NB4 (cell line): Measurements from ENCODE around the gene INSR.
"Not testable (repeated sequence)": the region's sequence is repeated elsewhere in the genome, so short reads cannot be mapped to it uniquely, and the experiment has no call there.

Source experiments
- DNase-seq: peaks from one replicate; pipeline ENCODE4 v3.0.0; 2010; ENCODE audit warnings: low read depth
- H3K4me3 ChIP-seq: one replicate; pipeline ENCODE4 v1.5.1; 2011; ENCODE audit warnings: mild to moderate bottlenecking, low read depth, low read length, moderate library complexity
- MYC ChIP-seq: IDR thresholded peaks from 2 replicates; pipeline ENCODE4 v1.6.1; 2011; ENCODE audit warnings: low read depth, low read length
- POLR2A ChIP-seq: IDR thresholded peaks from 2 replicates; pipeline ENCODE4 v1.6.1; 2011; ENCODE audit warnings: mild to moderate bottlenecking; ENCODE audit not compliant: insufficient read length; ENCODE audit errors: extremely low read depth
- TF ChIP-seq, protein P1 (sequence below): IDR thresholded peaks from one replicate; pipeline ENCODE4 v1.5.1; 2012; ENCODE audit warnings: low read depth, low read length
- TF ChIP-seq, protein P2 (sequence below): IDR thresholded peaks from 2 replicates; pipeline ENCODE4 v1.6.1; 2011; ENCODE audit warnings: low read depth, low read length

INSR gene

DNA sequence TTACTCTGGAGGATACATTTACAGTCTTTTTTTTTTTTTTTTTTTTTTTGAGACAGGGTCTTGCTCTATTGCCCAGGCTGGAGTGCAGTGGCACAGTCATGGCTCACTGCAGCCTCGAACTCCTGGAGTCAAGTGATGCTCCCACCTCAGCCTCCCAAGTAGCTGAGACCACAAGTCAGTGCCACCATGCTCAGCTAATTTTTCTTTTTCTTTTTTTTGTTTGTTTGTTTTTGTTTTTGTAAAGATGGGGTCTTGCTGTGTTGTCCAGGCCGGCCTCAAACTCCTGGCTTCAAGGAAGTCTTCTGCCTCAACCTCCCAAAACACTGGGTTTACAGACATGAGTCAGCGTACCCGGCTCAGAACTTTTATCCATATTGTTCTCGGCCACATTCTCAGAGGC lies 64.5 kb downstream of the INSR start:
- TF ChIP-seq POLR2A (no peak), MYC (no peak)
- TF ChIP-seq, protein P1, sequence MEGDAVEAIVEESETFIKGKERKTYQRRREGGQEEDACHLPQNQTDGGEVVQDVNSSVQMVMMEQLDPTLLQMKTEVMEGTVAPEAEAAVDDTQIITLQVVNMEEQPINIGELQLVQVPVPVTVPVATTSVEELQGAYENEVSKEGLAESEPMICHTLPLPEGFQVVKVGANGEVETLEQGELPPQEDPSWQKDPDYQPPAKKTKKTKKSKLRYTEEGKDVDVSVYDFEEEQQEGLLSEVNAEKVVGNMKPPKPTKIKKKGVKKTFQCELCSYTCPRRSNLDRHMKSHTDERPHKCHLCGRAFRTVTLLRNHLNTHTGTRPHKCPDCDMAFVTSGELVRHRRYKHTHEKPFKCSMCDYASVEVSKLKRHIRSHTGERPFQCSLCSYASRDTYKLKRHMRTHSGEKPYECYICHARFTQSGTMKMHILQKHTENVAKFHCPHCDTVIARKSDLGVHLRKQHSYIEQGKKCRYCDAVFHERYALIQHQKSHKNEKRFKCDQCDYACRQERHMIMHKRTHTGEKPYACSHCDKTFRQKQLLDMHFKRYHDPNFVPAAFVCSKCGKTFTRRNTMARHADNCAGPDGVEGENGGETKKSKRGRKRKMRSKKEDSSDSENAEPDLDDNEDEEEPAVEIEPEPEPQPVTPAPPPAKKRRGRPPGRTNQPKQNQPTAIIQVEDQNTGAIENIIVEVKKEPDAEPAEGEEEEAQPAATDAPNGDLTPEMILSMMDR = no peak
- TF ChIP-seq, protein P2, sequence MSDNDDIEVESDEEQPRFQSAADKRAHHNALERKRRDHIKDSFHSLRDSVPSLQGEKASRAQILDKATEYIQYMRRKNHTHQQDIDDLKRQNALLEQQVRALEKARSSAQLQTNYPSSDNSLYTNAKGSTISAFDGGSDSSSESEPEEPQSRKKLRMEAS = no peak
- H3K4me3 ChIP-seq = no peak overlapping the region
- no peak for DNase-seq

DNA sequence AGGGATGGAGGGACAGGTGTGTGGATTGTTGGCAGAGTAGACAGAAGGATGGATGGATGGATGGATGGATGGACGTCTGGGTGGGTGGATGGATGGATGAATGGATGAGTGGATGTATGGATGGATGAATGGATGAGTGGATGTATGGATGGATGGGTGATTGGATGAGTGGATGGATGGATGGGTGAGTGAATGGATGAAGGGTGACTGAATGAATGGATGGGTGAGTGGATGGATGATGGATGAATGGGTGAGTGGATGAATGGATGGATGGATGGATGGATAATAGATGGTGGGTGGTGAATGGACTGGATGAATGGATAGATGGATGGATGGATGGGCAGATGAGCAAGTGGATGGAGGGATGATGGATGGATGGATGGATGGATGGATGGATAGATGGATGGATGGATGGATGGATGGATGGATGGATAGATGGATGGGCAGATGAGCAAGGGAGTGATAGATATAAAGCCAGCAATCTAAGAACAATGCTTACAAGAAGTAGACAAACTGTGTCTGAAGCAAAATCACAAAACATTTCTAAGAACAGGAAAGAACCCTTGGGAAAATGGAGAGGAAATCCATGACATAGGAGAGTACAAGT lies 65.2 kb downstream of the INSR start:
- DNase-seq = no peak
- TF ChIP-seq MYC = no peak
- TF ChIP-seq POLR2A = no peak
- TF ChIP-seq, protein P2 = no peak
- TF ChIP-seq, protein P1 = no peak

DNA sequence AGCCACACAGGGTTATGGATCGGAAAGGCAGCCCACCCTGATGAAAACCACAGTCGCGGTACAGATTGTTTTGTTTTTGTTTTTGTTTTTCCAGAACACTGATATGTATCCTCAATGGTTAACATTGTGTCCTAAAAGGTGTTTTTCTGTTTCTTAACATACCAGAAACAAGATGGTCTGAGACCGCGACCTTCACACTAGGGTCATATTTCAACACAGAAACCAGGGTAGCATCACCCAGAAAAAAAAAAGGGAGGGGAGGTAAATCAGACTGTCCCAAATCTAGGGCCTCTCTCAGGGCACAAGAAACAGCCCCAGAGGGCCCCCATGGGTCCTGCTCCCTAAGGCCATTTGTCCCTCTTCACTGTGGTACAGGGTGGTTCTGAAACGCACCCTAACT lies 66.5 kb downstream of the INSR start:
- TF ChIP-seq MYC (no peak), POLR2A (no peak)
- TF ChIP-seq, protein P1 = no peak
- TF ChIP-seq, protein P2 = no peak
- no peak for DNase-seq
- H3K4me3 ChIP-seq = no peak overlapping the region

More for the DNA sequence above, 65.2 kb downstream of the INSR start:
- H3K4me3 ChIP-seq = no peak overlapping the region

DNA sequence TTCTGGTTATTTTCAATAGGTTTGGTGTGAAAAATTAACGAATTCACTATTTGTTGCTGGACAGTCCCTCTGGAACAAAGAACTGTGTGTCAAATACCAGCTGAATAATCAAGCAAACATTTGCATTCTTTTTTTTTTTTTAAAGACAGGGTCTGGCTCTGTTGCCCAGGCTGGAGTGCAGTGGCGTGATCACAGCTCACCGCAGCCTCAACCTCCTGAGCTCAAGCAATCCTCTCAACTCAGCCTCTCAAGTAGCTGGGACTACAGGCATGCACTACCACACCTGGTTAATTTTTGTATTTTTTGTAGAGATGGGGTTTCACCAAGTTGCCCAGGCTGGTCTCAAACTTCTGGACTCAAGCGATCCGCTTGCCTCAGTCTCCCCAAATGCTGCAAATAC lies 67.1 kb downstream of the INSR start:
- DNase-seq, H3K4me3 ChIP-seq: not testable (repeated sequence)

DNA sequence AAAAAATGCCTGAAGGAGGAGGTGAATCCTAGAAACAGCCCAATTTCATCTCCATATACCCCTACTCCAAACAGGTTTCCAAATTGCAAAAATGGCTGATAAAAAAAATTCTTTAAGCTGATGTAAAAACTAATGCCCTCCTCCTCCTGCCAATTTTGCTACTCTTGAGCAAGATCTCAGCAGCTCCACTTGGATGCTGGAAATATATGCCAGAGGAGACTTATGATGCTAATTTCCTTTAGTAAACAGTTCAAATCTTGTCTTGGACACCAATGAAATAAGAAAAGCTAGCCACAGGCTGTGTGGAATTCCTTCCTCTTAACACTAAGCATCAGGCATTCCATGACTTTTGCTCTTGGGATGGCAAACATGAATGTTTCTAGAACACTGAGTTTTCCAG lies 67.5 kb downstream of the INSR start:
- H3K4me3 ChIP-seq = no peak overlapping the region
- no peak for TF ChIP-seq POLR2A
- TF ChIP-seq, protein P1 = no peak
- TF ChIP-seq, protein P2 = no peak
- no peak for TF ChIP-seq MYC
- no peak for DNase-seq

DNA sequence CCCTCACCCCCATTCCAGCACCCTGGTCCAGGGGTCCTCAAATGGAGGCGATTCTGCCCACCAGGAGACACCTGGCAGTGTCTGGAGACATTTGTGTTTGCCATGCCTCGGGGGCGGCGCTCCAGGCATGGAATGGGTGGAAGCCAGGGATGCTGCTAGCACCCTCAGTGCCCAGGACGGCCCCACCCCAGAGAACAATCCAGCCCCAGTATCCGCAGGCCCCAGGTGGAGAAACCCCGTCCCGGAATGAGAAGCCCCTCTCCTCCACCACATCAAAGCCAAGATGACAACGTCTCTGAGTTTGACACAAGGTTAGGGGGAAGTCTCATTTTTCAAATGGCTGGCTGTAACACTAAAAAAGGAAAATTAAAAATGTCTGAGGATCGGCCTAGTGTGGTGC lies 68.5 kb downstream of the INSR start:
- TF ChIP-seq, protein P2 = no peak
- no peak for TF ChIP-seq POLR2A
- TF ChIP-seq MYC = no peak
- TF ChIP-seq, protein P1 = no peak
- H3K4me3 ChIP-seq = no peak overlapping the region
- no peak for DNase-seq
